ENCODE data around the gene ATAD1. TPM values are rescaled to one million over a fixed set of nuclear protein-coding genes. Genes with fewer than 3 reads are reported as not detected.

ATAD1 gene
- total and polyA plus RNA-seq, 2 of the 8 experiments (the other 6 are each of a cell fraction or from before 2014, with no cell fraction given): 8.9 to 35.3 TPM

DNA sequence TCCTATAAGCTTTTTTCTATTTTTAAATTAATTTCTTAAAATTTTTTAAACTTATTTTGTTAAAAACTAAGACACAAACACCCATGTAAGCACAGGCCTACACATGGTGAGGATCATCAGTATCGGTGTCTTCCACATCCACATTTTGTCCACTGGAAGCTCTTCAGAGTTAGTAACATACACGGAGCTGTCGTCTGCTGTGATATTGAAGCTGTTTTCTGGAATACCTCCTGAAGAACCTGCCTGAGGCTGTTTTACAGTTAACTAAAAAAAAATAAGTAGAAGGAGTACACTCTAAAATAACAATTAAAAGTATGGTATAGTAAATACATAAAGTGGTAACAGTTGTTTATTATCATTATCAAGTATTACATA is 27.6 kb upstream of the ATAD1 start:
- Histone ChIP-seq H2BK120ac (replicated peaks; ENCODE audit: low read depth, low read length) (no peak overlapping the region), H3K14ac (ENCODE audit: insufficient read length) (no peak overlapping the region), H3K23ac (ENCODE audit: insufficient read length) (no peak overlapping the region), H3K27me3 (replicated peaks in 1 of 4; ENCODE audit: control insufficient read depth in 3 of 4, extremely low read depth in 1 of 4, insufficient read depth in 3 of 4, low read length in 3 of 4) (no peaks in the 10 kb centered on the region), H3K56ac (replicated peaks; ENCODE audit: insufficient read length, low read depth, low read length) (no peak overlapping the region), H3K9ac (replicated peaks in 1 of 4; ENCODE audit: extremely low read depth in 1 of 4, low read depth in 3 of 4, low read length in 3 of 4) (no peak overlapping the region), H2BK20ac (ENCODE audit: low read length) (no peak overlapping the region), H2AK5ac (ENCODE audit: low read depth, low read length) (no peak overlapping the region), H4K5ac (ENCODE audit: insufficient read length, low read depth, low read length) (no peak overlapping the region), H3K4me1 (replicated peaks in 1 of 4; ENCODE audit: control insufficient read depth in 3 of 4, insufficient read depth in 4 of 4, low read length in 3 of 4) (no peaks in the 10 kb centered on the region), H4K8ac (ENCODE audit: extremely low read depth, insufficient read depth, low read length) (no peak overlapping the region), H4K20me1 (replicated peaks in 1 of 2; ENCODE audit: control insufficient read depth in 1 of 2, insufficient read depth in 2 of 2, low read length in 2 of 2) (no peaks in the 10 kb centered on the region), H3K23me2 (ENCODE audit: low read depth, low read length) (no peaks in the 10 kb centered on the region), H3K79me1 (ENCODE audit: low read depth, low read length) (no peaks in the 10 kb centered on the region), H2BK12ac (ENCODE audit: low read depth, low read length) (no peak overlapping the region), H3K4me3 (ENCODE audit: extremely low read depth in 1 of 4, insufficient read depth in 2 of 4, low read depth in 3 of 4, low read length in 4 of 4) (no peak overlapping the region), H3K4me2 (ENCODE audit: insufficient read depth in 1 of 2, low read depth in 2 of 2, low read length in 2 of 2) (no peak overlapping the region), H3K36me3 (ENCODE audit: control insufficient read depth in 2 of 4, insufficient read depth in 4 of 4, low read length in 3 of 4) (no peaks in the 10 kb centered on the region), H3K27ac (ENCODE audit: low read depth, low read length) (no peak overlapping the region), H4K91ac (replicated peaks; ENCODE audit: insufficient read length, low read length) (no peak overlapping the region), H3K18ac (ENCODE audit: extremely low read depth, low read length) (no peak overlapping the region), H3K79me2 (ENCODE audit: control insufficient read depth in 1 of 2, insufficient read depth in 2 of 2, low read length in 2 of 2) (no peaks in the 10 kb centered on the region), H3K9me3 (ENCODE audit: insufficient read depth in 2 of 2, low read depth in 1 of 2, low read length in 1 of 2) (no peaks in the 10 kb centered on the region), H2BK15ac (ENCODE audit: low read length) (no peak overlapping the region), H3K4ac (replicated peaks; ENCODE audit: insufficient read length, low read depth, low read length) (no peak overlapping the region), H2BK5ac (ENCODE audit: low read depth, low read length) (no peak overlapping the region), H2AFZ (ENCODE audit: low read length) (no peak overlapping the region)
- DNase-seq (ENCODE audit: low read depth in 1 of 2, low spot score in 2 of 2) (no peak), FAIRE-seq (no peak)
- ChIA-PET CTCF (ENCODE audit: partially characterized antibody) (interaction anchor here (1.0 to 2.0 kb wide), 3 partner anchors 13 to 269 kb away, joined by 4 to 5 read pairs (median 4); no protein-coding TSS in a partner anchor), POLR2A (ENCODE audit: partially characterized antibody) (interaction anchor here (1.8 kb wide), 1 partner anchor 17 kb away, joined by 10 read pairs; the partner anchor contains the start of genes KLLN and PTEN)
- 93% methylated on average over 3 of the region's 3 CpGs; no CpG with 5 or more reads in 1 of the 2 experiments for WGBS, 2 experiments (ENCODE audit: extremely low coverage in 1 of 2, insufficient coverage in 1 of 2, insufficient read length in 1 of 2, insufficient replicate concordance in 2 of 2, low coverage in 1 of 2, low lambda C conversion rate in 2 of 2, missing lambda C conversion rate in 1 of 2)
- no peak for TF ChIP-seq SRF (IDR thresholded peaks at IDR 0.05; ENCODE audit: low read depth, low read length)
- no peak for TF ChIP-seq KDM1A (IDR thresholded peaks at IDR 0.05; ENCODE audit: borderline replicate concordance, low read length)

Measured in H1 (cell line).